ENCODE results near the gene SHANK1. TPM values are rescaled to one million over a fixed set of nuclear protein-coding genes. Genes with fewer than 3 reads are reported as not detected.
"Not testable (repeated sequence)": the region's sequence is repeated elsewhere in the genome, so short reads cannot be mapped to it uniquely, and the experiment has no call there.

SHANK1 gene
- total RNA-seq, 2 donors from 2014 or later: 0.22 to 0.29 TPM

GRCh38 chr19:50756244-50756643 is 36.6 kb upstream of the SHANK1 start:
- DNase-seq; H3K9me3 ChIP-seq; intact Hi-C loops (cut with DNase I); H3K4me3 ChIP-seq; H3K9ac ChIP-seq (ENCODE audit: low read depth in 2 of 2, low read length in 2 of 2); H3K36me3 ChIP-seq; H3K27me3 ChIP-seq; H3K4me1 ChIP-seq; H3K27ac ChIP-seq: not testable (repeated sequence)

- Histone ChIP-seq H3K27ac (no peak overlapping the region), H3K9me3 (no peaks in the 10 kb centered on the region), H3K36me3 (no peaks in the 10 kb centered on the region), H3K4me3 (no peak overlapping the region), H3K9ac (ENCODE audit: low read depth in 2 of 2, low read length in 2 of 2) (no peak overlapping the region), H3K4me1 (no peaks in the 10 kb centered on the region), H3K27me3 (no peaks in the 10 kb centered on the region)
- no peak for DNase-seq
- TF ChIP-seq, protein P1, sequence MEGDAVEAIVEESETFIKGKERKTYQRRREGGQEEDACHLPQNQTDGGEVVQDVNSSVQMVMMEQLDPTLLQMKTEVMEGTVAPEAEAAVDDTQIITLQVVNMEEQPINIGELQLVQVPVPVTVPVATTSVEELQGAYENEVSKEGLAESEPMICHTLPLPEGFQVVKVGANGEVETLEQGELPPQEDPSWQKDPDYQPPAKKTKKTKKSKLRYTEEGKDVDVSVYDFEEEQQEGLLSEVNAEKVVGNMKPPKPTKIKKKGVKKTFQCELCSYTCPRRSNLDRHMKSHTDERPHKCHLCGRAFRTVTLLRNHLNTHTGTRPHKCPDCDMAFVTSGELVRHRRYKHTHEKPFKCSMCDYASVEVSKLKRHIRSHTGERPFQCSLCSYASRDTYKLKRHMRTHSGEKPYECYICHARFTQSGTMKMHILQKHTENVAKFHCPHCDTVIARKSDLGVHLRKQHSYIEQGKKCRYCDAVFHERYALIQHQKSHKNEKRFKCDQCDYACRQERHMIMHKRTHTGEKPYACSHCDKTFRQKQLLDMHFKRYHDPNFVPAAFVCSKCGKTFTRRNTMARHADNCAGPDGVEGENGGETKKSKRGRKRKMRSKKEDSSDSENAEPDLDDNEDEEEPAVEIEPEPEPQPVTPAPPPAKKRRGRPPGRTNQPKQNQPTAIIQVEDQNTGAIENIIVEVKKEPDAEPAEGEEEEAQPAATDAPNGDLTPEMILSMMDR (IDR thresholded peaks at IDR 0.05): no peak
- intact Hi-C loops (cut with DNase I): no loop called here
Measured at GRCh38 chr19:50753879-50754278, 34.3 kb upstream of the SHANK1 start.

DNA sequence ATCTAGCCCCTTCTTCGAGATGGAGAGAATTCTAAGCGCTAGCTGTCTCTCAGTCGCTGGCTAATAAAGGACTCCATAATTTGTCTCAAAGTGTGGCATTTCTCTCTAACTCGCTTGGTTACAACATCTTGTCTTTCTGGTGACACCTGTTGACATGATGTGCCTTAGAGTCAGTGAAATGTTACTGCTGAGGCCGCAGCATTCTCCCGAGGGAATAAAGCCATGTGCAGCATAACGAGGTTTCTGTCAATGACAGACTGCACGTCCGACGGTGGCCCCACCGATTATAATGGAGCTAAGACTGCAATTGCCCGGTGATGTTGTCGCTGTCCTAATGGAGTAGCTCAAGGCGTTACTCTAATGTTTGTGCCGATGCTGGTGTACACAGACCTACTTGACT is 30.4 kb upstream of the SHANK1 start:
- DNase-seq: no peak
- Histone ChIP-seq H3K4me1 (no peaks in the 10 kb centered on the region), H3K27ac (no peak overlapping the region), H3K9ac (ENCODE audit: low read depth in 2 of 2, low read length in 2 of 2) (no peak overlapping the region), H3K36me3 (no peaks in the 10 kb centered on the region), H3K4me3 (no peak overlapping the region), H3K27me3 (no peaks in the 10 kb centered on the region), H3K9me3 (no peaks in the 10 kb centered on the region)
- TF ChIP-seq, protein P1 (IDR thresholded peaks at IDR 0.05): no peak
- intact Hi-C loops (cut with DNase I): no loop called here

GRCh38 chr19:50749490-50749889 is 29.9 kb upstream of the SHANK1 start:
- Histone ChIP-seq H3K4me3 (no peak overlapping the region), H3K9ac (ENCODE audit: low read depth in 2 of 2, low read length in 2 of 2) (no peak overlapping the region), H3K36me3 (no peaks in the 10 kb centered on the region), H3K9me3 (no peaks in the 10 kb centered on the region), H3K27ac (no peak overlapping the region), H3K4me1 (no peaks in the 10 kb centered on the region), H3K27me3 (no peaks in the 10 kb centered on the region)
- DNase-seq: no peak
- intact Hi-C loops (cut with DNase I): no loop called here
- TF ChIP-seq, protein P1 (IDR thresholded peaks at IDR 0.05): no peak

GRCh38 chr19:50747141-50747540 is 27.5 kb upstream of the SHANK1 start:
- DNase-seq: not testable (repeated sequence)

GRCh38 chr19:50745221-50745620 is 25.6 kb upstream of the SHANK1 start:
- Histone ChIP-seq H3K27ac (no peak overlapping the region), H3K36me3 (no peaks in the 10 kb centered on the region), H3K4me1 (no peaks in the 10 kb centered on the region), H3K9me3 (no peaks in the 10 kb centered on the region), H3K4me3 (no peak overlapping the region), H3K9ac (ENCODE audit: low read depth in 2 of 2, low read length in 2 of 2) (no peak overlapping the region), H3K27me3 (no peaks in the 10 kb centered on the region)
- no peak for DNase-seq
- TF ChIP-seq, protein P1 (IDR thresholded peaks at IDR 0.05): no peak
- intact Hi-C loops (cut with DNase I): no loop called here

More at GRCh38 chr19:50747141-50747540, 27.5 kb upstream of the SHANK1 start:
- H3K4me3 ChIP-seq; H3K4me1 ChIP-seq; H3K27ac ChIP-seq; H3K36me3 ChIP-seq; H3K9ac ChIP-seq (ENCODE audit: low read depth in 2 of 2, low read length in 2 of 2); intact Hi-C loops (cut with DNase I); H3K27me3 ChIP-seq; H3K9me3 ChIP-seq: not testable (repeated sequence)

DNA sequence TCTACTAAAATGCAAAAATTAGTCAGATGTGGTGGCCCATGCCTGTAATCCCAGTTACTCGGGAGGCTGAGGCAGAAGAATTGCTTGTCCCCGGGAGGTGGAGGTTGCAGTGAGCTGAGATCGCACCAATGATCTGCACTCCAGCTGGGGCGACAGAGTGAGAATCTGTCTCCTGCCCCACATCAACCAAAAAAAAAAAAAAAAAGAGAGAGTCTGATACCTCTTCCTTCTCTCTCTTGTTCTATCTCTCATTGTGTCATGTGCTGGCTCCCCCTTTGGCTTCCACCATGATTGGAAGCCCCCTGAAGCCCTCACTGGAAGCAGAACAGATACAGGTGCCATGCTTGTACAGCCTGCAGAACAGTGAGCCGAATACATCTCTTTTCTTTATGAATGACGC is 23.9 kb upstream of the SHANK1 start:
- intact Hi-C loops (cut with DNase I): no loop called here
- no peaks in the 10 kb centered on the region for H3K4me1 ChIP-seq
- no peak overlapping the region for H3K9ac ChIP-seq (ENCODE audit: low read depth in 2 of 2, low read length in 2 of 2)
- H3K27me3 ChIP-seq: no peaks in the 10 kb centered on the region
- TF ChIP-seq, protein P1 (IDR thresholded peaks at IDR 0.05): no peak
- H3K9me3 ChIP-seq: no peaks in the 10 kb centered on the region
- H3K4me3 ChIP-seq: no peak overlapping the region
- no peak overlapping the region for H3K27ac ChIP-seq
- H3K36me3 ChIP-seq: no peaks in the 10 kb centered on the region
- DNase-seq: no peak

All from colonic mucosa (tissue), 4 donors.